Choroid plexus epithelial cell (primary cell): ENCODE data around the gene EIPR1.
"Not testable (repeated sequence)": the region's sequence is repeated elsewhere in the genome, so short reads cannot be mapped to it uniquely, and the experiment has no call there.

Experiments
- DNase-seq: peaks from one replicate; pipeline ENCODE4 v3.0.0-alpha.2; 2010; ENCODE audit warnings: low read depth
- H3K4me3 ChIP-seq: 2 replicates; pipeline ENCODE4 v1.5.1; 2011; ENCODE audit warnings: low read depth, mild to moderate bottlenecking, control low read depth, low read length, moderate library complexity
- TF ChIP-seq, protein P1 (sequence below): conservative IDR thresholded peaks from 2 replicates; pipeline ENCODE4 v1.5.1; 2011; ENCODE audit warnings: low read depth, mild to moderate bottlenecking, control low read depth, inconsistent platforms, low read length, moderate library complexity

The EIPR1 gene

GRCh38 chr2:3357926-3358325 lies 19.7 kb downstream of the EIPR1 start:
- TF ChIP-seq, protein P1, sequence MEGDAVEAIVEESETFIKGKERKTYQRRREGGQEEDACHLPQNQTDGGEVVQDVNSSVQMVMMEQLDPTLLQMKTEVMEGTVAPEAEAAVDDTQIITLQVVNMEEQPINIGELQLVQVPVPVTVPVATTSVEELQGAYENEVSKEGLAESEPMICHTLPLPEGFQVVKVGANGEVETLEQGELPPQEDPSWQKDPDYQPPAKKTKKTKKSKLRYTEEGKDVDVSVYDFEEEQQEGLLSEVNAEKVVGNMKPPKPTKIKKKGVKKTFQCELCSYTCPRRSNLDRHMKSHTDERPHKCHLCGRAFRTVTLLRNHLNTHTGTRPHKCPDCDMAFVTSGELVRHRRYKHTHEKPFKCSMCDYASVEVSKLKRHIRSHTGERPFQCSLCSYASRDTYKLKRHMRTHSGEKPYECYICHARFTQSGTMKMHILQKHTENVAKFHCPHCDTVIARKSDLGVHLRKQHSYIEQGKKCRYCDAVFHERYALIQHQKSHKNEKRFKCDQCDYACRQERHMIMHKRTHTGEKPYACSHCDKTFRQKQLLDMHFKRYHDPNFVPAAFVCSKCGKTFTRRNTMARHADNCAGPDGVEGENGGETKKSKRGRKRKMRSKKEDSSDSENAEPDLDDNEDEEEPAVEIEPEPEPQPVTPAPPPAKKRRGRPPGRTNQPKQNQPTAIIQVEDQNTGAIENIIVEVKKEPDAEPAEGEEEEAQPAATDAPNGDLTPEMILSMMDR = no peak
- no peak overlapping the region for H3K4me3 ChIP-seq
- DNase-seq = no peak

GRCh38 chr2:3357446-3357845 lies 20.2 kb downstream of the EIPR1 start:
- H3K4me3 ChIP-seq, DNase-seq: not testable (repeated sequence)

GRCh38 chr2:3356799-3357198 lies 20.8 kb downstream of the EIPR1 start:
- peak; percentile 13 for DNase-seq
- H3K4me3 ChIP-seq = no peak overlapping the region

DNA sequence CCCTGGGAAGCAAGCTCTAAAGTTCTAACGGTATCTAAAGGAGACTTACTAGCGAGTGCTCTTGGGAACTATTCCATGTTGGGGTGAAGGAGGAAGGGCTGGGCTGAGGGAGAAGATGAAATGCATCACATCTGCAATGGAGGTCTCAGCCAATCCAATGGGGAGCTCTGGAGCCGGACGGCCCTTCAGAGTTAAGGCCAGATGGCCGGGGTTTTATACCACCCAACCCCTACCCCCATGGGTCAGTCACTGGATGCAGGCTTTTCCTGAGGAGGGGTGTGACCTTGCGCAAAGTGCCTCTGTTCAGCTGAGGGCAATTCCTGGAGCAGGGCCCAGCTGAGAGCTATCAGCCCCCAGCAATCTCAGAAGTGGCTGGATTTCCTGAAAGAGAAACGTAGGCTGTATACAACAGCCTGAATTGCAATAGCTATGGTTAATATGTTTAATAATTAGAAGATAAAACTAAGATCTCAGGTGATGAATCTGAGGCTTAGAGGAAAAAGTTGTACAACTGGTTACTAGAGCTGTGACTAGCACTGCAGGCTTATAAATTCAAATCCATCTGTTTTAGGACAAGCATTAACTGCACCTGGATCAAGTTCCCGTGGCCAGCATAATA lies 21.6 kb downstream of the EIPR1 start:
- H3K4me3 ChIP-seq = no peak overlapping the region
- DNase-seq = no peak
- TF ChIP-seq, protein P1 = no peak

More at GRCh38 chr2:3356799-3357198, 20.8 kb downstream of the EIPR1 start:
- TF ChIP-seq, protein P1 = no peak

DNA sequence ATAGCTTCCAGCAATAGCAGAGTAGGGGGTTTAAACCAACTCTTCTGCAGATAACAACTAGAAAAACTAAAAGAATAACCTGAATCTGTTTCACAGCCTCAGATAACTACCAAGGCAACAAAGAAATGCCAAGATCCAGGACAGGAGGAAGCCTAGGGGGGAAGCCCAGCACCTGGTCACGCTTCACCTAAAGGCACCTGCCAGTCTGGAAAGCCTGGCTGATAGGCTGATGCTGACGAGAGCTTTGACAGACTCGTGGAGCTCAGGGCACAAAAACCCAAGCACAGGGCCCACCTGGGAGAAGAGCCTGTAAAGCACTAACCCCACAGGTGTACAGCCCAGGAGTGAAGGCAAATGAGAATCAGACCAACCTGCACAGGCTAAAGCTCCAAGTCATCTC lies 22.6 kb downstream of the EIPR1 start:
- TF ChIP-seq, protein P1 = no peak
- no peak for DNase-seq
- H3K4me3 ChIP-seq = no peak overlapping the region

- TF ChIP-seq, protein P1 = no peak
- peak; percentile 7 for DNase-seq
Observed at GRCh38 chr2:3349211-3349693, 28.4 kb downstream of the EIPR1 start.

GRCh38 chr2:3348767-3349166 lies 28.9 kb downstream of the EIPR1 start:
- H3K4me3 ChIP-seq = no peak overlapping the region
- DNase-seq = no peak
- TF ChIP-seq, protein P1 = no peak

More at GRCh38 chr2:3349211-3349693, 28.4 kb downstream of the EIPR1 start:
- H3K4me3 ChIP-seq = no peak overlapping the region
